HG03575 (cell line): ENCODE data around the gene PZP.

Experiments used
- ATAC-seq: cut with Tn5 transposase; IDR thresholded peaks from one replicate; pipeline ENCODE4 v1.9.1; 2021; ENCODE audit not compliant: unreplicated experiment, insufficient number of reproducible peaks, low FRiP score; ENCODE audit errors: extremely low read depth

PZP gene

DNA sequence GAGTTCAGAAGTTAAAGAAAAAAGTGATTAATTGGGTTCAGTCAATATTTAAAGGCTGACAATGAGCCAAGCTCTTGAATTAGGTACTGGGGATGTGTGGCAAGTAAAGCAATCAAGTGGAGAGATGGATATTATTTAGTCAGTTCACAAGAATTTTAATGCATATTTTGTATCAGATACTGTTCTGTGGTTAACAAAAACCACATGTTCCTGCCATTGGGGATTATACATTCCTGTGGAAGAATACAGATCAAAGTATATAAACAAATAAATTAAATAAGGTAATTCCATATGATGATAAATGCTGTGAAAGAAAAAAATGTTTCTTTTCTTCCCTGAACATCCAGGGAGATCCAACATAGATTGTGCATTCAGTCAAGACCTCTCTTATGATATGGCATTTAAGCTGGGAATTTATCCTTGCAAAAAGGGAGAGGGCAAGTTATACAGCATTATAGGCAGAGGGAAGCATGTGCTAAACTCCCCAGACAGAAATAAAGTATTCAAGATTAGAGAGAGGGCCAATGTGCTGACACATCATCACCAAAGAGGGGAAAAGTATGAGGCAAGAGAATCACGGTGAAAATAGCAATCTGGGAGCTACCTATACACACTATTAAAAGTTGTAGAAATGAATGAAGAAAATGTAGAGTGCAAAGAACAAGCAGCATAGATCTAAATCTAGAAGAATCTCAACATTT lies 74.8 kb downstream of the PZP start:
- ATAC-seq: no peak

DNA sequence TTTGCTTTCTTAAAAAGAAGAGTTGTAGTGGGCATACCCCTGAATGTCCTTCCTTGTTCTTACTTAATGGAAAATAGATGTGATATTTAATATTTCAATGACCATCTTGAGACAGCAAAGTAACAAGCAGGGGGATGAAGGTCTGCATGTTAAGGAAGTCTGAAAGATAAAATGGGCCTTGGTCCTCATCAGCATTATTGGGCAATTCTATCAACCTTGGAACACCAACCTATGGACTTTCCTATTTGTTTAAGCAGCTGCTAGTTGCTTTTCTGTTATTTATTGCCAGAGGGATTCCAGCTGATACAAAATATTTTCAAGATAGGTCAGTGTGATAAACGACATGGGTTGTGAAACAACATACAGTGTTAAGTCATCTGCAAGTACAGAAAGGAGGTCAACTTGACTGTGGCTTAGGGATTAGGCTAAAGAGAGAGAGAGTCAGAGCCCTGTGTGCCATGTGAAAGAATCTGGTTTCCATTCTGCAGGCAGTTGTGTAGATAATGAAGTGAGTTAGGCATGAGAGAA lies 76.1 kb downstream of the PZP start:
- no peak for ATAC-seq

DNA sequence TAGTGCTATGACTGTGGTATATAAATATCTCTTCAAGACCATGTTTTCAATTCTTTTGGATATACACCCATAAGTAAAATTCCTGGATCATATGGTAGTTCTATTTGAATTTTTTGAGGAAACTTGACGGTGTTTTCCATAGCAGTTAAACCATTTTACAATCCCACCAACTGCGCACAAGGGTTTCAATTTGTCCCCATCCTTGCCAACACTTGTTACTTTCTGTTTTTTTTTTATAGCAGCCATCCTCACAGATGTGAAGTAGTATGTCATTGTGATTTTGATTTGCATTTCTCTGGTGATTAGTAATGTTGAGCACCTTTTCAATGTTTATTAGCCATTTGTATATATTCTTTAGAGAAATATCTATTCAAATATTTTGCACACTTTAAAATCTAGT lies 78.0 kb downstream of the PZP start:
- ATAC-seq: no peak

DNA sequence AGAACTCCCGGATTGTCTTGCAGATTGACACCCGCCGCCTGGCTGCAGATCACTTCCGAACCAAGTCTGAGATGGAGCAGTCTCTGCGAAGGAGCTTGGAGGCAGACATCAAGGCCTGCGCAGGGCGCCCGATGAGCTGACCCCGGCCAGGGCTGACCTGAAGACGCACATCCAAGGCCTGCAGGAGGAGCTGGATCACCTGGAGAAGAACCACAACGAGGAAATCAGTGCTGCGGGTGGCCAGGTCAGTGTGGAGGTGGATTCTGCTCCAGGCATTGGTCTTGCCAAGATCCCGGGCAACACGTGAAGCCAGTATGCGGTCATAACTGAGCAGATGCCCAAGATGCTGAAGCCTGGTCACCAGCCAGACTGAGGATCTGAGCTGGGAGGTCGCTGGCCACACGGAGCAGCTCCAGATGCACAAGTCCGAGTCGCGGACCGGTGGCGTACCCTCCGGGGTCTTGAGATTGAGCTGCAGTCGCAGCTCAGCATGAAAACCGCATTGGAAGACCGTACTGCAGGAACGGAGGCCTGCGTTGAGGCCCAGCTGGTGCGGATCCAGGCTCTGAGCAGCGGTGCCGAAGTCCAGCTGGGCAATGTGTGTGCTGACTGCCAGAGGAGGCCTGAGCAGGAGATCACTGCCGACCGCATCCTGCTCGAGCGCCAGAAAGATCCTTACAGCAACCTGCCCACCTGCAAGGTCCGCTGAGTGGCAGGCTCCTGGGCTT lies 80.1 kb downstream of the PZP start:
- ATAC-seq: no peak

DNA sequence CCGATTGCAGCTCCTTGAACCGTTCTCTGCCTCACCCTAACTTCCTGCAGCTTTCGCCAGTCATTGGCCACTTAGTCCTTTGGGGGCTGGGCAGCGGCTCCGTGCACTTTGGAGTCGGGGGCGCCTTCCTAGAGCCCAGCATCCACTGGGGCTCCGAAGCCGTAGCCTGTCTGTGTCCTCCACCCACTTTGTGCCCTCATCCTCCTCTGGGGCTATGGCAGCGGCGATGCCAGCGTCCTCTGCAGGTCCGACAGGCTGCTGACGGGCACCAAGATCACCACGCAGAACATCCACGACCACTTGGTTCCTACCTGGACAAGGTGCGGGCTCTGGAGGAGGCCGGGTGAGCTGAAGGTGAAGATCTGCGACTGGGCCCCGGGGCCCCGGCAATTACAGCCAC lies 80.7 kb downstream of the PZP start:
- no peak for ATAC-seq

DNA sequence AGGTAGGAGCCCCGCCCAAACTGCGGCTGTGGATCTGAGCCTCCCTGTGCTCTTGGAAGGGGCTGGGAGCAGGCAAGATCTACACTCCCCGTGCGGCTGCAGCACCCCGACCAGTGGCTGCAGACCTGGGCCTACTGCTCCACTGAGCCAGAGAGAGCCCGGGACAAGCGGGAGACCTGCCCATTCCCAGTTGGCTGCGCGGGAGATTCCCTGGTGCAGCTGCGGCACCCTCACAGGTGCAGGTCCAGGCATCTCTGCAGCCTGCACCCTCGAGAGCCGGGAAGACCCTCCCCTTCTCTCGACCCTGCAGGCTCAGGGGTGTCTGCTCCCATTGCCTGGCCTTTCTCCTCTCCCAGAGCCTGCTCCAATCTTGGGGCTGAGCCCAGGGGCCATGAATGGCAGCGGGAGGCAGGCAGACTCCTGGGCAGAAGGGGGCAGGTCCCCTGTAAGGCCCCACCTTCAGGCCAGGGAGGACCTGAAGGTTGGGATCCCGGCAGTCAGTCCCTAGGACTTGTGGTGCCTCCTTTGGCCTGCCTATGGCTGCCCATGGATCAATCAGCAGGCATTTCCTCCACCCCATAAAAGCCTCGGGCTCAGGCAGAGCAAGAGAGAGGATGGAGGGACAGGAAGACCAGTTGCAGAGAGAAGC lies 83.7 kb downstream of the PZP start:
- ATAC-seq: no peak

DNA sequence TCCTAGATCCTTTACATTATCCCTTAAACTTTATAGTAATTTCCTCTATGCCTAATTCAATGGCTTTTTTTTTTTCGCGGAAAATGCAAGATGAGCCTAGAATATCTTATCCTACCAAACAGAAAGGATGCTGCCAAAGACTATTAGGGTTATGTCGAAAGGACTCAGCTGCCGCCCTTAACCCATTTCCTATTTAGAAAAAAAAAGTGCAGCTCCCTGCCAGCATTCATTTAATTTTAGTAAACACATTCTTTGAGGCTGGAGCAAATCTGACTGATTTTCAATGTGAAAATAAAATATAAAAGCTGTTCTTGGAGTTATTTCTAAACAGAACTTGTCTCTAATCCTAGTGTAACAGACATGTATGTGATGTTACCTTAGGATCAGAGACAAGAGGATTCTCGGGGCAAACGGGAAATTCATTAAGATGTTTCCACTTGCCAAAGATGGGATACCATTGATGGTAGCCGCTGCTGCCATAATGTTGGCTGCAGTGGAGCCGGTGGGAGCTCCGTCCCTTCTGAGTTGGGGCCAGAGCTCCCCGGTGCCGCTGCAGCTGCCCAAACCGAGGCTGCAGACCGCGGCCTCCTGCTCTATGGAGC lies 84.3 kb downstream of the PZP start:
- ATAC-seq: no peak

DNA sequence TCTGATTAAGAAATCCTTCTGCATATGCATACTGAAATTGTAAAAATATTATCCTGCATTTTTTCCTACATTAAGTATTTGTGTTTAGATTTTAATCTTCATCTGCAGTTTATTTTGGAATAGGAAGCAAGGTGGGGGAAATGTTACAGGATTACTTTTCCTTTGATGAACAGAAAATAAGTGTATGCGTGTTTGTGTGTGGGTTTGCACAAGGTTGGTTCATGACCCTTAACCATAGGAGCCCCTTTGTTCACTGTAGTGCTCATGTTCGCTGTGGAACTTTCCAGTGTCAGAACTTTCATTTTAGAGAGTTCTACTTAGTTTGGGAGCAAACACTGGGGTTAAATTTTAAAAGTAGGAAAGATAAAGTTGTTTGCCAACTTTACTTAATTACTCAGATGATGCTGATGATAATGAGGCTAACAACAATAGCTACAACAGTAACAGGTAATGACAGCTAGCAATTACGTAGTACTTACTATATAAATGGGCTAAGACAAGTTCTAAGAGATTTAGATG lies 86.0 kb downstream of the PZP start:
- ATAC-seq: no peak

DNA sequence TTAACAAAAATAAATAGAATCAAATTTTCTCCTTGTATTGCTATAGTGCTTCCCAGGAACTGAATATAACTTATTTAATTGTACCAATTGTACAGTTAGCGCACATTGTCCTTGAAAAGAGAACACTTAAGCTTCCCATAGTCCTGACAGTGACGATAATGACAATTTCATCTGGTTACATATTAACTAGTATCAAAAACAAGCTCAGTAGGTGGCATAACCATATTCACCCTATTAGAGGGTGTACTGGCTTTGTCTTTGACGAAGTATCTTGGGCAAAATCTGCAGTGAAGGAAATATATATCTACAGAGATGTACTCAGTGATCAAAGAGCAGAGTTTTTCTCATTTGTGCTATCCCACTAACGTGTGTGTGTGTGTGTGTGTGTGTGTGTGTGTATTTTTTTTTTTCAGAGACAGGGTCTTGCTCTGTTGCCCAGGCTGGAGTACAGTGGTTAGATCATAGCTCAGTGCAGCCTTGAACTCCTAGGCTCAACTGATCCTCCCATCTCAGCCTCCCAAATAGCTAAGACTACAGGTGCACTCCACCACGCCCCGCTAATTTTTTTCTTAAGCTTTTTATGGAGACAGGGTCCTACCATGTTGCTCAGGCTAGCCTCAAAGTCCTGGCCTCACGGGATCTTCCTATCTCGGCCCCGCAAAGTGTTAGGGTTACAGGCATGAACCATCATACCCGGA lies 87.6 kb downstream of the PZP start:
- no peak for ATAC-seq

DNA sequence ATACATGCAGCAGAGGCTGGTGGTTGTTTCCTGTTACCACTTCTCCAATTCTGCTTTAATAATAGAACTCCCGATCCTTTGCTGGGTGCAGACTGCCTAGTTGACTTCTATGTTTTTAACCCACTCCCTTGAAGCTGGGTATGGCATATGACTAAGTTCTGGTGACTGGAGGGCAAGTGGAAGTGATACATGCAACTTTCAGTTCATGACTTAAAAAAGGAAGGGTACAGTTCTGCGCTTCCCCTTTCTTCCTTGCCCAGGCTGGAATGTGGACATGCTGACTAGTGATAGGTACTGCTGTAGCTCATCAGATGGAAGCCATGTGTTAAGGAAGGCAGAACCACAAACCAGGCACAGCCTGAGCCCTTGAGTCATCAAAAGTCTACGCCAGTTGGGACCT lies 90.0 kb downstream of the PZP start:
- ATAC-seq: peak; percentile 54

DNA sequence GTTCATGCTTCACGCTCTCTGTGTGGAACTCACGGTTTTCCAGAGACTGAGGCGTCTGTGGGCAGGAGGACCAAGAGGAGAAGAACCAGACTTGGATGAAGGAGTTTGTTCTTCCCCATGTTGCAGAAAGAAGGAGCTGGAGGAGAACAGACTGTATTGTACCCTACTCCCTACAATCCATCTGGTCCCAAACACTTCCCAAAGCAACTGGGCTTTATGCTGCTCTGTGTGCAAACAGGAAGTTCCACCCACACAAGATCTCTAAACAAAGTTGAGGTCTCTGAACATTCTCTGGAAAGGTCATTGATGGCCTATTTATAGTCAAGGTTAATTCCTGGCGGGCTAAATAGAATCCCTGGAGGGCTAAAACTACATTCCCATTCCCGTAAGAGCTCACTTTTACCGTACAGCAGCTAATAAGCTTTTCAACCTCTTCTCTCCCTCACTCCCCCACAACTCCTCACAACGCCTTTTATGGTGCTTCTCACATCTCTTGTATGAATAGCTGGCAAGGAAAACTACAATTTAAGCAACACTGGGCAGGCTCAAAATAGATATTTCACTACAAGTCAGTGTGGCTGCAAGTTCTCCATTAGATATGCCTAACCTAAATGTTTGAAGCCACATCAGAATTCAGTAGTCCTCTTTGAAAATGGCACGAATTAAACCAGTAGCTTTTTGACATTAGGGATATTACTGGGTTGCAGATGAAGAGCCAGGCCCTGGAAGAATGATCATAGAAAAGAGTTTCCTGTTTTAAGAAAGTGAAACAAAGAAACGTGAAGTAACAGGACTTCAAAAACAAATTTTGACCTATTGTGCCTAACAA lies 92.2 kb downstream of the PZP start, which contains the start of gene A2M:
Gene A2M, minus strand, starts transcription at position 189 of the 829 bp plus-strand sequence. Its CDS starts 70 bp downstream, at position 119.
- no peak for ATAC-seq

DNA sequence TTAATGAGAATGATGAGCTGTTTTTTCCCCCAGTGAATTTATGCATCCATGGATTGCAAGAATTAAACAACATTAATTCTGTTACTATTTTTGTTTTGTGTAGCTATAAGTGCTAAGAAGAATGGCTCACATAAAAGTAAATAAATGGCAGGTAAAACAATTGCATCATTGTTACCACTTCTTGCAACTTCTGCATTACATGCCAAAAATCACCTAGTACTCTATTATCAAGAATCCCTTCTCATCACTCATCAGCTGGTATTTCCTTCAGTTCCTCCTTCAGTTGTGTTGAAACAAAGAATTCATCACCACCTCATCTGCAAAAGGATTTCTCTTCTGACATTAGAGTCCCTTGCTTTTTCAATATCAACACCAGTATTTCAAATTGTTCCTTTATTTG lies 93.2 kb downstream of the PZP start:
- no peak for ATAC-seq

DNA sequence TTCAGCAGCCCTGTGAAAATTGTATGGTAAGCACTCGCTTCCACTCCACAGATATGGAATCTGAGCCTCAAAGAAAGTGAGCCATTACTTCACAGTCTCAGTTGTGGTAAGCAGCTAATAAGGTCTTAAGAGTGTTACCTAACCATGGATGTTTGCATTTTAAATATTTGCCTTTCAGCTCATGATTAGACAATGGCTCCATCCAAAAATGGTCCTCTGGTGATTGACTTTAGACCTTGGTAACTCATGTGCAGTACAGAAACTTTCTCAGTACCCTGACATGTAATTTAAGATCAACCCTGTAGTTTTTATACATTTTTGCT lies 94.2 kb downstream of the PZP start:
- ATAC-seq: no peak

DNA sequence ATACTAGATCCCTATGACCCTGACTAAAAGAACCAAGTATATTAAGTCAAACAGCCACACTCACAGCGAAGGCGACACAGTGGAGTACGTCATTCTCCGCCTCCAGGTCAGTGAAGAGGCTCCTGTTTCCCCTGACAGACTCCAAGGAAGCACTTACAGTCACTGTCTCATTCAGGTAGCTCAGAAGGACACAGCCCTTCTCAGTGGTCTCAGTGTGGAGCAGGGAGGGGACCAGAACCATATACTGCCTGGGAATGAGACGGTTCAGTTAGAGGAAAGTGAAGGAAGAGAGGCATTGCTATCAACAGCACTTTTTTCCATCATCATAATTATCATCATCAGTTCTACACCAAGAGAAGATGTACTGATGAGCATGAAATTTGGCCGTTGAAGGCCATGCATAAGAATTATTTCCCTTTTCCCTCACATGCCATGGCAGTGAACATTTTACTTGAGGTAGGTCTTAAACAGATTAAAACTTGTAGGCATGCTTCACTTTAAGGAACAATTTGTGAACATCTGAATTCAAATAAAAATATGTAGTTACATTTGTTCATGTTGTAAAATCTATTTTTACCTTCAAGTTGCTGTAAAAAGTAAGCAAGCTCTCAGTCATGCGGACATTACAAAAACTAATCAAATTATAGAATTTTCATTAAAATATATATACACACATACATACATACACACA lies 94.8 kb downstream of the PZP start:
- ATAC-seq: no peak

DNA sequence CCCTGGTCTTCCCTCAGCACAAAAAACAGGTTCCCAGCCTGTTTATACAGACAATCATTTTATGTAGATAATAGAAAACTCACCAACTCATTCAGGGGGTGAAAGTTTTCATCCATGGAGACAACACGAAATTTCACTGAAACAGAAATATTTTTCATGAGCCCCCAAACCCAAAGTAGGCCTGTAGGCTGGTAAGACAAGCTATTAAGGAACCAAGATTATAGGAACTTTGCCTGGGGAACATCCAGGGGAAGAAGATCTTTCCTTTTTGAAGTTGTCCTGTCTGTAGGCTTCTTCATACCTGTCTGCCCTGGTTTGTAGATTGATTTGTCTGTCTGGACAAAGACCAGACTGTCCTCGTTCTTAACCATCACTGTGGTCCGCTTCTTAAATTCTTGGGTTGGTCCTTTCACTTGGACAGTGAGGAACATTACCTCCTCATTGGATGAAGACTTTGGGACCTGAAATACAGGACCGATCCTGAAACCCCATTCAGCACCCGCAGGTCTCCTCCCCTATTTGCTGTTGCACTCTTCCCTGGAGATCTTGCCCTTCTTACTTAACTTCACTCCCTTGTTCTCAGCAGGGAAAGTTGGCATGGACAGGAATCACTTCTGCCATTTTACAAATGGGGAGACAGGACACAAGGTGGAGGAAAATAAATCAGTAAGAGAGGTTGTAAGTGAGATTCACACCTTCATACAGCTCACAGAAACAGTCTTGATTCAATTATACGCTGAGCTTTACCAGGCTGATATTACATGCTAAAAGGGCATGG lies 95.9 kb downstream of the PZP start:
- no peak for ATAC-seq

DNA sequence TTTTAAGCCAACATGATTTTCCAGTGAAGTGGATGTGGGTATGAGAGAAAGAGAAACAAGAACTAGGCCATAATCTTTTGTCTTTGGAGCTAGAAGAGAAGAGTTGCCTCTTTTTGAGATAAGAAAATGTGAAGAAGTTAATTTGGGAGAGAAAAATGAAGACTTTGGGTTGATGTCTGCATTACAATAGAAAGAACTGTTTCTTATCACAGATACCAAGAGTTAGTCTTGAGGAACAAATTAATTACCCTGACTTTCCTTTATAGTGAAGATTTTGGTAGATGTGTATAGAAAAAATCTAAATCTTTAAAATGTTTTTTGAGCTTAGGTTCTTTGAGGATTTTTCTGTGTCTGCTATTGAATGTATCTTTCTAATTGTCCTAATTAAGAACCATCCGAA lies 96.7 kb downstream of the PZP start:
- no peak for ATAC-seq
